ENCODE measurements around the gene AMHR2.

Gene AMHR2

DNA sequence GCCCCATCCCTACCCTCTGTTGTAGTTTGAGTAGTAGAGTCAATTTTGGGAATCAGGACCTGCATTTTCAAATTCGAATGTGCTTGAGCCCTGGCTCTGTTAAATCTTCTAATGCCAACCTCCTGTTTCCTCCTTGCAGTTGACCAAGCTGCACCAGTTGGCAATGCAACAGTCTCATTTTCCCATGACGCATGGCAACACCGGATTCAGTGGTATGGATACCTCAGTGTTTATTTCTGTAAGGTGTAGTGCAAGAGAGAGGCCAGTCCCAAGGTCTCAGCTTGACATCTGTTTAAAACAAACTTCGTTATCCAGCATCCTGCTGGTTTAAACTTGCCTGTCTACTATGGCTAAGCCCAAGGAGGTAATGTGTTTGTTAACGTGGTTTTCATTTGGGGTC lies 43.4 kb downstream of the AMHR2 start:
- TF ChIP-seq, protein P1, sequence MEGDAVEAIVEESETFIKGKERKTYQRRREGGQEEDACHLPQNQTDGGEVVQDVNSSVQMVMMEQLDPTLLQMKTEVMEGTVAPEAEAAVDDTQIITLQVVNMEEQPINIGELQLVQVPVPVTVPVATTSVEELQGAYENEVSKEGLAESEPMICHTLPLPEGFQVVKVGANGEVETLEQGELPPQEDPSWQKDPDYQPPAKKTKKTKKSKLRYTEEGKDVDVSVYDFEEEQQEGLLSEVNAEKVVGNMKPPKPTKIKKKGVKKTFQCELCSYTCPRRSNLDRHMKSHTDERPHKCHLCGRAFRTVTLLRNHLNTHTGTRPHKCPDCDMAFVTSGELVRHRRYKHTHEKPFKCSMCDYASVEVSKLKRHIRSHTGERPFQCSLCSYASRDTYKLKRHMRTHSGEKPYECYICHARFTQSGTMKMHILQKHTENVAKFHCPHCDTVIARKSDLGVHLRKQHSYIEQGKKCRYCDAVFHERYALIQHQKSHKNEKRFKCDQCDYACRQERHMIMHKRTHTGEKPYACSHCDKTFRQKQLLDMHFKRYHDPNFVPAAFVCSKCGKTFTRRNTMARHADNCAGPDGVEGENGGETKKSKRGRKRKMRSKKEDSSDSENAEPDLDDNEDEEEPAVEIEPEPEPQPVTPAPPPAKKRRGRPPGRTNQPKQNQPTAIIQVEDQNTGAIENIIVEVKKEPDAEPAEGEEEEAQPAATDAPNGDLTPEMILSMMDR (IDR thresholded peaks at IDR 0.05; ENCODE audit: low read depth, low read length), result no peak
- no peak overlapping the region for H3K4me3 ChIP-seq (ENCODE audit: low read depth, low read length)

GRCh38 chr12:53467880-53468279 lies 44.2 kb downstream of the AMHR2 start:
- H3K4me3 ChIP-seq (ENCODE audit: low read depth, low read length), result no peak overlapping the region
- TF ChIP-seq, protein P1 (IDR thresholded peaks at IDR 0.05; ENCODE audit: low read depth, low read length), result no peak

DNA sequence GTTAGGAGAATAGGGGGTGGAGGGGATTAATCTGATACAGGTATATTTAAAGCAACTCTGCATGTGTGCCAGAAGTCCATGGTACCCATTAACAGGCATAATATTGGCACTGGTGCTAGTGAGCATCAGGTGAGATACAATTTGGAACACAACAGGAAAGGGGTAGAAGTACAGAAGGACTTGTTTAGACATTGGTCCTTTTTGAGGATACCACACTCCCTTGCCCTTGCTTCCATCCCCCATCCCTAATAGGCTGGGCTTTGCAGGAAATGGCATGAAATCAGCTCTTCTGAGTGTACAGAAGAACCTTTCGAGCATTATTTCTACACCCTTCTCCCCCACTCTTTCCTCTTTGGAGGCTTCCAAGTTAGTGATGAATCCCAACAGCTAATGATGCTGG lies 44.6 kb downstream of the AMHR2 start:
- no peak overlapping the region for H3K4me3 ChIP-seq (ENCODE audit: low read depth, low read length)
- TF ChIP-seq, protein P1 (IDR thresholded peaks at IDR 0.05; ENCODE audit: low read depth, low read length), result no peak

GRCh38 chr12:53472056-53472582 lies 48.5 kb downstream of the AMHR2 start:
- TF ChIP-seq, protein P1 (IDR thresholded peaks at IDR 0.05; ENCODE audit: low read depth, low read length), result no peak
- no peak overlapping the region for H3K4me3 ChIP-seq (ENCODE audit: low read depth, low read length)

- TF ChIP-seq, protein P1 (IDR thresholded peaks at IDR 0.05; ENCODE audit: low read depth, low read length), result no peak
- no peak overlapping the region for H3K4me3 ChIP-seq (ENCODE audit: low read depth, low read length)
Measured at GRCh38 chr12:53474077-53474476, 50.4 kb downstream of the AMHR2 start.

DNA sequence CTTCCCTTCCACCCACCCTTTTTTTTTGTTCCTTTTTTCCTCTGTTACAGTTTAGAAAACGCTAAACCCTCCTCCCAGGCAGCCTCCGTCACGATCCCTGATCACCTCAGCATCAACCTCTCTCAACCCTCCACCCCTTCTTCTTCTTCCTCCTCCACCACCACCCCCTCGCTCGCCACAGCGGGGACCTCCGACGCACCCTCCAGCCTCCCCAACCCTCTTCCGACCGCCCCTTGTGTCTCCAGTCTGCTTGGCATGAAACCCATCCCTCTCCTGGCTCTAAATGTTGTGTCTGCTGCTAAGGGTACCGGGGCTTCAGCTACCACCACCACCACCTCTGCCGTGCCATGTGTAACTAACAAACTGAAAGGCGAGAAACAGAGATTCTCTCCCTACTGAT lies 51.2 kb downstream of the AMHR2 start:
- TF ChIP-seq, protein P1 (IDR thresholded peaks at IDR 0.05; ENCODE audit: low read depth, low read length), result no peak
- no peak overlapping the region for H3K4me3 ChIP-seq (ENCODE audit: low read depth, low read length)

GRCh38 chr12:53476769-53477209 lies 53.1 kb downstream of the AMHR2 start:
- TF ChIP-seq, protein P1 (IDR thresholded peaks at IDR 0.05; ENCODE audit: low read depth, low read length), result no peak
- H3K4me3 ChIP-seq (ENCODE audit: low read depth, low read length), result no peak overlapping the region

Data from WI38 (cell line).